ENCODE data around the gene ACP6. TPM values are rescaled to one million over a fixed set of nuclear protein-coding genes. Genes with fewer than 3 reads are reported as not detected.

ACP6 gene
- 4.6 and 5.0 TPM in 2 replicates for total RNA-seq

DNA sequence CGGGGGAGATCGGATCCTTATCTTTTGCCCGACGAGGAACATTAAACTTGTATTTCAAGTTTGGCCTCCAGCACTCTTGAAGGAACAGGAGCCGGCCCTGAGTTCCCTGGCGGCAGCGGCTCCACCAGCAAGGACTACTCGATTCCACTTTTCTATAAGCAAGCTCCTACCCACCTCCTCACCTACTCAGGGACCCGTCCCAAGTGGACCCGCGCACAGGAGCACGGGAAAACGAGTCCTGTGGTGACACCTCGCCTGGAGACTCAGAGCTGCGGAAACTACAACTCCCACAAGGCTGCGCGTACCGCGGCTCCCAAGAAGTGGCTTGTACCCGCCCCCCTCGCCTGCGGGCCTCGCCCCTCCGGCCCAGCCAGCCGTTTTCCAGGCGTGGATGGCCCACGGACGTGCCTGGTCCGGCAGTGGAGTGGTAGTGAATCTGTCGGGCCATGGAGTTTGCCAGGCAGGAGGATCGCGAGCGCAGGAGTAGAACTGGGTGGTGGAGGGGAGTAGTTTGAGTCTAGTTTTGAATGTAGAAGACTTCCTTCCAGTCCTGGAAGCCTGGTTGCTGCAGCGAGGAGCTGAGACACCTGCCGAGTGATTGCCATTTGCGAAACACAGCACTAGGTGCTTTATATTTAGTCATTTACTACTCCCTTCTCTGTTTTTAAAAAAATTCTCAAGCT, at the start of gene ACP6:
ACP6 (minus strand) TSS at position 206 of the 683 bp plus-strand sequence. CDS start 476 bp downstream, outside the sequence.

Small RNA genes lying within 50 kb of the gene (small RNA-seq; reads per million reads assigned to genes)
- gene RN7SL261P = not detected

Other genes with a start within 250 kb of the ACP6 start
- 7.1 and 10.3 TPM in 2 replicates for gene BCL9, start 129.0 kb downstream of the ACP6 start, total RNA-seq
- not detected in 2 replicates for gene GJA5, start 90.1 kb upstream of the ACP6 start, total RNA-seq
- gene GJA8, start 232.3 kb upstream of the ACP6 start, total RNA-seq = not detected in 2 replicates

All from articular chondrocyte of knee joint (primary cell).